PC-9 (cell line): ENCODE data around the gene SP140. TPM values are rescaled to one million over a fixed set of nuclear protein-coding genes. Genes with fewer than 3 reads are reported as not detected.

Experiments
- BruUV-seq: library from RNA; stranded (reverse); fragments of 400-500 nt; replicated peaks from 2 replicates; lab custom pipeline; 2021; lab: Mats Ljungman, UMichigan
- CTCF ChIA-PET: fragments of 300-600 bp; sonication (Branson Sonifier 250); formaldehyde crosslinking; loops from one replicate; lab custom pipeline; 2022; ENCODE audit warnings: antibody characterized with exemption; lab: Charles Lee
- POLR2A ChIA-PET: fragments of 300-600 bp; sonication (Branson Sonifier 250); formaldehyde crosslinking; loops from one replicate; lab custom pipeline; 2022; ENCODE audit warnings: antibody characterized with exemption; ENCODE audit not compliant: unreplicated experiment; lab: Charles Lee
- DNase-seq, 2 experiments: peaks; one replicate each; pipeline versions ENCODE4 v3.0.0 to v3.0.0-alpha.2; 2015 to 2022; ENCODE audit warnings: mixed read lengths in 1 of 2
- H2AFZ ChIP-seq: fragments of 200-600 bp; sonication (generic); 2 replicates; pipeline ENCODE4 v1.8.1; 2017; ENCODE audit warnings: antibody characterized with exemption
- H3F3A ChIP-seq: fragments of 200-600 bp; sonication (generic); 2 replicates; pipeline ENCODE4 v1.8.1; 2017; ENCODE audit warnings: antibody characterized with exemption, mild to moderate bottlenecking, low read depth; ENCODE audit not compliant: insufficient read depth
- H3K27ac ChIP-seq: fragments of 200-600 bp; sonication (generic); 2 replicates; pipeline ENCODE4 v1.6.1; 2016; ENCODE audit warnings: mixed run types
- H3K27me3 ChIP-seq: fragments of 200-600 bp; sonication (generic); 2 replicates; pipeline ENCODE4 v1.6.1; 2016; ENCODE audit warnings: low read depth, mixed run types; ENCODE audit not compliant: insufficient read depth
- H3K36me3 ChIP-seq: fragments of 200-600 bp; sonication (generic); 2 replicates; pipeline ENCODE4 v1.6.1; 2016; ENCODE audit warnings: low read depth, mixed run types
- H3K4me1 ChIP-seq: fragments of 200-600 bp; sonication (generic); replicated peaks from 2 replicates; pipeline ENCODE4 v1.6.1; 2016; ENCODE audit warnings: mixed run types; ENCODE audit not compliant: insufficient read depth
- H3K4me2 ChIP-seq: fragments of 200-600 bp; sonication (generic); 2 replicates; pipeline ENCODE4 v1.6.1; 2017; ENCODE audit warnings: mixed run types
- H3K4me3 ChIP-seq: fragments of 200-600 bp; sonication (generic); 2 replicates; pipeline ENCODE4 v1.6.1; 2016; ENCODE audit warnings: mixed run types
- H3K79me2 ChIP-seq: fragments of 200-600 bp; sonication (generic); 2 replicates; pipeline ENCODE4 v1.6.1; 2017; ENCODE audit warnings: low read depth, mixed run types
- H3K9me2 ChIP-seq: fragments of 200-600 bp; sonication (generic); 2 replicates; pipeline ENCODE4 v1.8.1; 2017; ENCODE audit warnings: mild to moderate bottlenecking; ENCODE audit not compliant: insufficient read depth
- H3K9me3 ChIP-seq: fragments of 200-600 bp; sonication (generic); 2 replicates; pipeline ENCODE4 v1.8.1; 2016; ENCODE audit warnings: low read depth; ENCODE audit not compliant: insufficient read depth
- H4K20me1 ChIP-seq: fragments of 200-600 bp; sonication (generic); 2 replicates; pipeline ENCODE4 v1.8.1; 2017; ENCODE audit not compliant: insufficient read depth
- CTCF ChIP-seq: fragments of 200-600 bp; sonication (generic); conservative IDR thresholded peaks from 2 replicates; pipeline ENCODE4 v1.6.1; 2017; ENCODE audit warnings: mixed run types, antibody characterized with exemption, mild to moderate bottlenecking, moderate library complexity
- EZH2 ChIP-seq: fragments of 200-600 bp; sonication (generic); IDR thresholded peaks from 2 replicates; pipeline ENCODE4 v1.8.0; 2017; ENCODE audit warnings: antibody characterized with exemption, low read depth
- intact Hi-C: fragments of 100-400 bp; cut with micrococcal nuclease; formaldehyde crosslinking; loops from one replicate; pipeline ENCODE4 v1.10.0; 2022; ENCODE audit not compliant: unreplicated experiment
- total RNA-seq: library from RNA; stranded (reverse); gene quantifications from 2 replicates; pipeline ENCODE4 v1.2.3, GENCODE V29; 2021

The SP140 gene
- total RNA-seq, 1 experiment from 2014 or later: 0.83 TPM

- Histone ChIP-seq H3K9me3 (no peaks in the 10 kb centered on the region; the same call in 1 of the 2 replicates), H3K27ac (no peak overlapping the region), H2AFZ (no peak overlapping the region), H3K4me1 (no peaks in the 10 kb centered on the region; the same call in 1 of the 2 replicates), H3K4me2 (no peak overlapping the region), H3K4me3 (no peak overlapping the region), H3K36me3 (no peaks in the 10 kb centered on the region), H3K27me3 (no peaks in the 10 kb centered on the region), H3F3A (no peaks in the 10 kb centered on the region), H3K9me2 (no peaks in the 10 kb centered on the region), H3K79me2 (no peaks in the 10 kb centered on the region), H4K20me1 (no peaks in the 10 kb centered on the region)
- TF ChIP-seq CTCF (no peak), EZH2 (no peak)
- DNase-seq: no peak
- intact Hi-C loops: no loop called here
- ChIA-PET CTCF (no interaction called here), POLR2A (no interaction called here)
- no TSS peak for BruUV-seq
These were observed 132.8 kb downstream of the SP140 start for GRCh38 chr2:230358305-230358704.

GRCh38 chr2:230360028-230360427 lies 134.5 kb downstream of the SP140 start:
- Histone ChIP-seq H3K9me3 (no peaks in the 10 kb centered on the region; the same call in 1 of the 2 replicates), H3K79me2 (no peaks in the 10 kb centered on the region), H2AFZ (no peak overlapping the region), H3K4me3 (no peak overlapping the region), H3K9me2 (no peaks in the 10 kb centered on the region), H3F3A (no peaks in the 10 kb centered on the region), H3K4me2 (no peak overlapping the region), H3K27ac (no peak overlapping the region), H3K4me1 (no peaks in the 10 kb centered on the region; the same call in 1 of the 2 replicates), H3K27me3 (no peaks in the 10 kb centered on the region), H3K36me3 (no peaks in the 10 kb centered on the region), H4K20me1 (no peaks in the 10 kb centered on the region)
- POLR2A ChIA-PET: interaction anchor here (0.7 kb wide), 1 partner anchor 9 kb away, joined by 3 read pairs; no protein-coding TSS in a partner anchor
- TF ChIP-seq CTCF (no peak), EZH2 (no peak)
- no TSS peak for BruUV-seq
- intact Hi-C loops: no loop called here
- DNase-seq: no peak
- CTCF ChIA-PET: no interaction called here

- H3K36me3 ChIP-seq: no peaks in the 10 kb centered on the region
- no peaks in the 10 kb centered on the region for H3K79me2 ChIP-seq
- ChIA-PET CTCF (no interaction called here), POLR2A (interaction anchor here (0.6 kb wide), 1 partner anchor 540 kb away, joined by 4 read pairs; no protein-coding TSS in a partner anchor)
- TF ChIP-seq CTCF: no peak
- no peak for TF ChIP-seq EZH2
- no peak overlapping the region for H2AFZ ChIP-seq
- no peak overlapping the region for H3K4me2 ChIP-seq
- H3K27ac ChIP-seq: no peak overlapping the region
- no peak overlapping the region for H3K4me3 ChIP-seq
- no peaks in the 10 kb centered on the region for H4K20me1 ChIP-seq
- H3K9me2 ChIP-seq: no peaks in the 10 kb centered on the region; the same call in 1 of the 2 replicates
- H3F3A ChIP-seq: no peaks in the 10 kb centered on the region
- H3K9me3 ChIP-seq: no peaks in the 10 kb centered on the region; the same call in 1 of the 2 replicates
- no TSS peak for BruUV-seq
- intact Hi-C loops: no loop called here
- no peaks in the 10 kb centered on the region; the same call in 1 of the 2 replicates for H3K4me1 ChIP-seq
- DNase-seq: no peak
- no peaks in the 10 kb centered on the region for H3K27me3 ChIP-seq
These were observed 136.6 kb downstream of the SP140 start for GRCh38 chr2:230362030-230362691.

Other genes starting within 250 kb of the SP140 start
- gene SLC16A14, start 156.8 kb upstream of the SP140 start, total RNA-seq: 0.57 and 1.4 TPM in 2 replicates
- gene SP110, start 5.8 kb upstream of the SP140 start, total RNA-seq: 6.8 and 10.5 TPM in 2 replicates
- gene SP140L, start 101.5 kb downstream of the SP140 start, total RNA-seq: 15.1 and 23.6 TPM in 2 replicates
- gene SP100, start 190.5 kb downstream of the SP140 start, total RNA-seq: 50.2 and 61.7 TPM in 2 replicates